CD14-positive monocyte (primary cell): ENCODE data around the gene CDKAL1. TPM values are rescaled to one million over a fixed set of nuclear protein-coding genes. Genes with fewer than 3 reads are reported as not detected.

Source experiments
- DNase-seq, 3 donors: peaks; one replicate each; pipeline ENCODE4 v3.0.0-alpha.2; 2011 to 2022
- H2AFZ ChIP-seq: 2 replicates; pipeline ENCODE4 v1.6.0; 2012; ENCODE audit warnings: mild to moderate bottlenecking, low read depth, low read length, inconsistent platforms; ENCODE audit not compliant: insufficient read depth, poor library complexity, severe bottlenecking
- H3K27ac ChIP-seq, 2 donors: 1 replicate in 1 of 2; 2 replicates in 1 of 2; pipeline ENCODE4 v1.5.1; 2012 to 2013; ENCODE audit warnings: low read length in 2 of 2, control low read depth in 1 of 2, inconsistent platforms in 1 of 2, low read depth in 1 of 2, mild to moderate bottlenecking in 1 of 2
- H3K27me3 ChIP-seq, 2 donors: one replicate each; pipeline versions ENCODE4 v1.6.0 to v1.6.1; 2011 to 2013; ENCODE audit warnings: low read length in 2 of 2; ENCODE audit not compliant: control insufficient read depth in 2 of 2, insufficient read depth in 2 of 2
- H3K36me3 ChIP-seq, 2 donors: replicated peaks in 1 of 2; 1 replicate in 1 of 2; 2 replicates in 1 of 2; pipeline versions ENCODE4 v1.5.1 to v1.6.1; 2012 to 2013; ENCODE audit warnings: low read length in 2 of 2, control low read depth in 1 of 2, inconsistent platforms in 1 of 2, mild to moderate bottlenecking in 1 of 2; ENCODE audit not compliant: insufficient read depth in 2 of 2, control insufficient read depth in 1 of 2
- H3K4me1 ChIP-seq, 2 donors: 1 replicate in 1 of 2; 2 replicates in 1 of 2; pipeline versions ENCODE4 v1.5.1 to v1.6.1; 2012 to 2013; ENCODE audit warnings: low read length in 2 of 2, control low read depth in 1 of 2, inconsistent platforms in 1 of 2, mild to moderate bottlenecking in 1 of 2, moderate library complexity in 1 of 2; ENCODE audit not compliant: insufficient read depth in 2 of 2, control insufficient read depth in 1 of 2
- H3K4me2 ChIP-seq: replicated peaks from 2 replicates; pipeline ENCODE3; 2012; ENCODE audit warnings: low read length, moderate library complexity, mild to moderate bottlenecking; ENCODE audit not compliant: poor library complexity, severe bottlenecking; ENCODE audit errors: extremely low read depth
- H3K4me3 ChIP-seq, 3 experiments: fragments of 200-600 bp in 1 of 3; sonication (generic) in 1 of 3; replicated peaks in 1 of 3; 1 replicate in 2 of 3; 2 replicates in 1 of 3; pipeline ENCODE4 v1.5.1; 2011 to 2013; ENCODE audit warnings: low read length in 3 of 3, mild to moderate bottlenecking in 3 of 3, control low read depth in 2 of 3, low read depth in 2 of 3, inconsistent platforms in 1 of 3, moderate library complexity in 1 of 3
- H3K79me2 ChIP-seq: 2 replicates; pipeline ENCODE4 v1.6.0; 2012; ENCODE audit warnings: mild to moderate bottlenecking, control low read depth, inconsistent platforms, low read length, moderate library complexity; ENCODE audit not compliant: insufficient read depth
- H3K9ac ChIP-seq: 2 replicates; pipeline ENCODE4 v1.6.0; 2017; ENCODE audit warnings: low read length, mild to moderate bottlenecking; ENCODE audit not compliant: insufficient read depth, poor library complexity, severe bottlenecking
- H3K9me3 ChIP-seq, 2 donors: replicated peaks in 1 of 2; 1 replicate in 1 of 2; 2 replicates in 1 of 2; pipeline versions ENCODE4 v1.5.1 to v1.6.1; 2012 to 2013; ENCODE audit warnings: low read length in 2 of 2, control low read depth in 1 of 2; ENCODE audit not compliant: control insufficient read depth in 1 of 2, insufficient read depth in 1 of 2
- H4K20me1 ChIP-seq: 2 replicates; pipeline ENCODE4 v1.6.0; 2012; ENCODE audit warnings: mild to moderate bottlenecking, low read length, control low read depth, moderate library complexity; ENCODE audit not compliant: insufficient read depth
- H3K27ac Mint-ChIP-seq, 7 donors: one replicate each; pipeline ENCODE4 v1.8.0; 2020; ENCODE audit warnings: mild to moderate bottlenecking in 7 of 7, mixed read lengths in 7 of 7, moderate library complexity in 6 of 7, inconsistent platforms in 2 of 7
- H3K27me3 Mint-ChIP-seq, 3 donors: one replicate each; pipeline ENCODE4 v1.8.0; 2021 to 2022; ENCODE audit warnings: low read depth in 3 of 3, mild to moderate bottlenecking in 3 of 3, mixed read lengths in 3 of 3, moderate library complexity in 3 of 3, inconsistent platforms in 1 of 3
- H3K36me3 Mint-ChIP-seq, 2 donors: one replicate each; pipeline ENCODE4 v1.8.0; 2020; ENCODE audit warnings: mixed read lengths in 2 of 2, inconsistent platforms in 1 of 2, mild to moderate bottlenecking in 1 of 2
- H3K4me1 Mint-ChIP-seq: one replicate; pipeline ENCODE4 v1.8.0; 2020; ENCODE audit warnings: mild to moderate bottlenecking, mixed read lengths
- H3K4me3 Mint-ChIP-seq, 2 donors: one replicate each; pipeline ENCODE4 v1.8.0; 2020; ENCODE audit warnings: mild to moderate bottlenecking in 2 of 2, mixed read lengths in 2 of 2, moderate library complexity in 1 of 2
- H3K9me3 Mint-ChIP-seq, 7 donors: one replicate each; pipeline ENCODE4 v1.8.0; 2020 to 2022; ENCODE audit warnings: mixed read lengths in 7 of 7, mild to moderate bottlenecking in 6 of 7, moderate library complexity in 6 of 7, inconsistent platforms in 2 of 7
- CTCF ChIP-seq: fragments of 200-600 bp; IDR thresholded peaks from one replicate; pipeline ENCODE4 v1.8.0; 2022; ENCODE audit warnings: antibody characterized with exemption, mild to moderate bottlenecking
- WGBS: methylation state at CpG from one replicate; pipeline ENCODE4 v1.1.5; 2013; ENCODE audit warnings: missing lambda C conversion rate; ENCODE audit not compliant: insufficient coverage; 5-methylcytosine and 5-hydroxymethylcytosine counted together
- intact Hi-C, 2 donors: fragments of 100-400 bp; cut with micrococcal nuclease; formaldehyde crosslinking; loops; one replicate each; pipeline versions ENCODE4 v1.15.0 to v1.15.1; 2023
- polyA plus RNA-seq, 3 donors: library from polyadenylated mRNA; depleted of rRNA in 1 of 3; unstranded in 2 of 3; stranded (reverse) in 1 of 3; fragments of 300-500 nt in 2 of 3; fragments of >200 nt in 1 of 3; fragmentation: Illumina TruSeq in 2 of 3; gene quantifications; 1 replicate in 2 of 3; 2 replicates in 1 of 3; pipeline ENCODE4 v1.2.3, GENCODE V29; 2012 to 2021

Gene CDKAL1
- polyA plus RNA-seq, 3 donors: 3.2 to 12.4 (median 8.3) TPM

- H3K4me3 ChIP-seq: no peak overlapping the region
- no CpG with 5 or more reads among the region's 2 CpGs for WGBS
- Mint-ChIP-seq H3K9me3 (no peaks in the 10 kb centered on the region), H3K27ac (peak overlapping the region in 2 of 7 donors; percentile 9 to 53), H3K27me3 (no peaks in the 10 kb centered on the region), H3K36me3 (peaks cover 45 to 60% of the 10 kb centered on the region in 2 donors), H3K4me1 (peaks cover 3% of the 10 kb centered on the region), H3K4me3 (no peak overlapping the region)
- peaks cover 1 to 2% of the 10 kb centered on the region in 2 donors for H3K4me1 ChIP-seq
- peak overlapping the region in 1 of 2 donors; percentile 20 for H3K27ac ChIP-seq
- H3K79me2 ChIP-seq: peaks cover 17% of the 10 kb centered on the region
- H4K20me1 ChIP-seq: no peaks in the 10 kb centered on the region
- peaks cover 45 to 58% of the 10 kb centered on the region in 2 donors for H3K36me3 ChIP-seq
- H3K27me3 ChIP-seq: no peaks in the 10 kb centered on the region
- H3K4me2 ChIP-seq: no peak overlapping the region
- no peak overlapping the region for H2AFZ ChIP-seq
- TF ChIP-seq CTCF: no peak
- no peak for DNase-seq
- intact Hi-C loops: no loop called here
- H3K9me3 ChIP-seq: no peaks in the 10 kb centered on the region
- H3K9ac ChIP-seq: no peak overlapping the region
Observed at GRCh38 chr6:20492099-20492498, 42.2 kb upstream of the CDKAL1 start.

GRCh38 chr6:20497216-20498040 lies 36.8 kb upstream of the CDKAL1 start:
- Histone ChIP-seq H3K79me2 (no peaks in the 10 kb centered on the region), H3K4me3 (peak overlapping the region in 1 of 3 experiments; percentile 41), H4K20me1 (no peaks in the 10 kb centered on the region), H3K4me2 (peak overlapping the region; percentile 48), H3K4me1 (peaks cover 37 to 38% of the 10 kb centered on the region in 2 donors), H3K36me3 (peaks cover 3 to 4% of the 10 kb centered on the region in 2 donors), H2AFZ (peak overlapping the region; percentile 20), H3K27ac (peak overlapping the region in 1 of 2 donors; percentile 63), H3K9ac (no peak overlapping the region), H3K27me3 (no peaks in the 10 kb centered on the region), H3K9me3 (no peaks in the 10 kb centered on the region)
- Mint-ChIP-seq H3K4me1 (peaks cover 40% of the 10 kb centered on the region), H3K27me3 (no peaks in the 10 kb centered on the region), H3K9me3 (no peaks in the 10 kb centered on the region), H3K36me3 (peaks cover 5 to 7% of the 10 kb centered on the region in 2 donors), H3K4me3 (peak overlapping the region; percentile 18 to 75), H3K27ac (peak overlapping the region in 6 of 7 donors; percentile 50 to 89 (median 70))
- intact Hi-C loops: no loop called here
- 68% methylated on average over 5 of the region's 8 CpGs for WGBS
- TF ChIP-seq CTCF: no peak
- DNase-seq: peak in 2 of 3 donors; percentile 15 to 39
